ENCODE measurements around the gene ZNF564.

DNA sequence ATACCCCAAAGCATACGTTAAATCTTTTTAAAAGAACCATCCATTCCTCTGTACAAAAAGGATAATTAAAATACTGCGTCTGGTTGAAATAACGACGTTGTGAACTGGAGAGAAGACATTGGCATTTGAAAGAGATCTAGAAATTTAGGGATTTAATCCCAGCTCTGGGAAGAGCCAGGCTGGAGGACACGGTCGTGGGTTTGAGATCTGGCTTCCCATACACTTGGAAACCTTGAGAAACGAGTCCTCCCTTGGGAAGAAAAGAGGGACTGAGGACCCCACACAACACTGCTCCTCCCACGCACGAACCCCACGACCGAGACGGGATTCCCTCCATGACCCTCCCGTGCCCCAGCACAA lies 67.3 kb downstream of the ZNF564 start:
- TF ChIP-seq EZH2 (IDR thresholded peaks at IDR 0.05; ENCODE audit: insufficient read depth, low read length) (no peak), CTCF (IDR thresholded peaks at IDR 0.05; ENCODE audit: insufficient read depth, low read depth, low read length) (no peak)
